Uterus (tissue), 2 donors: ENCODE data around the gene TANGO2.

ENCODE experiments used
- CTCF ChIP-seq, 4 experiments: fragments of 200-600 bp in 2 of 4; fragments of 450-650 bp in 2 of 4; sonication (generic) in 2 of 4; IDR thresholded peaks; one replicate each; pipeline ENCODE4 v1.5.1; 2016 to 2019; ENCODE audit warnings: antibody characterized with exemption in 4 of 4, mild to moderate bottlenecking in 2 of 4, moderate library complexity in 1 of 4
- POLR2A ChIP-seq, 2 donors: fragments of 450-650 bp; IDR thresholded peaks; one replicate each; pipeline ENCODE4 v1.6.1; 2016; ENCODE audit warnings: antibody characterized with exemption in 2 of 2, mild to moderate bottlenecking in 1 of 2, moderate library complexity in 1 of 2

GRCh38 chr22:20044495-20045151, 23.7 kb downstream of the TANGO2 start:
- TF ChIP-seq CTCF (IDR thresholded peaks at IDR 0.05) (no peak), POLR2A (IDR thresholded peaks at IDR 0.05) (no peak)
